Activated B cell treated with CpG ODN at 0.5 μM for 24 hours (primary cell): ENCODE measurements around the gene SYNC. TPM values are rescaled to one million over a fixed set of nuclear protein-coding genes. Genes with fewer than 3 reads are reported as not detected.
"Not testable (repeated sequence)": the region's sequence is repeated elsewhere in the genome, so short reads cannot be mapped to it uniquely, and the experiment has no call there.

Experiments used
- ATAC-seq: fragments of 200-7000 bp; cut with Tn5 transposase; one replicate; pipeline ENCODE4 v1.10.0; 2021; ENCODE audit warnings: low read depth, mild to moderate bottlenecking, moderate library complexity
- CTCF ChIA-PET: fragments of 350-600 bp; sonication (Branson Sonifier 250); formaldehyde crosslinking; loops from one replicate; lab custom pipeline; 2021; ENCODE audit warnings: antibody characterized with exemption; lab: Charles Lee
- POLR2A ChIA-PET: fragments of 350-600 bp; sonication (Branson Sonifier 250); formaldehyde crosslinking; loops from one replicate; lab custom pipeline; 2021; ENCODE audit warnings: antibody characterized with exemption; lab: Charles Lee
- DNase-seq: peaks from one replicate; pipeline ENCODE4 v3.0.0; 2022
- H3K27ac Mint-ChIP-seq: one replicate; pipeline ENCODE4 v1.8.0; 2020; ENCODE audit warnings: mixed read lengths
- H3K27me3 Mint-ChIP-seq: one replicate; pipeline ENCODE4 v1.8.0; 2021; ENCODE audit warnings: mixed read lengths
- H3K36me3 Mint-ChIP-seq: one replicate; pipeline ENCODE4 v1.8.0; 2021; ENCODE audit warnings: low read depth, mixed read lengths
- H3K4me1 Mint-ChIP-seq: one replicate; pipeline ENCODE4 v1.8.0; 2021; ENCODE audit warnings: mixed read lengths
- H3K4me3 Mint-ChIP-seq: one replicate; pipeline ENCODE4 v1.8.0; 2020; ENCODE audit warnings: mild to moderate bottlenecking, mixed read lengths
- H3K9me3 Mint-ChIP-seq: one replicate; pipeline ENCODE4 v1.8.0; 2020; ENCODE audit warnings: mixed read lengths
- intact Hi-C: fragments of 100-400 bp; cut with micrococcal nuclease; formaldehyde crosslinking; loops from one replicate; pipeline ENCODE4 v1.15.1; 2024
- total RNA-seq: library from RNA; stranded (reverse); gene quantifications from 2 replicates; pipeline ENCODE4 v1.2.3, GENCODE V29; 2022
- TF ChIP-seq, protein P1 (sequence below): fragments of 200-600 bp; IDR thresholded peaks from one replicate; pipeline ENCODE4 v1.8.0; 2022; ENCODE audit warnings: antibody characterized with exemption, mild to moderate bottlenecking

The SYNC gene
- total RNA-seq, 1 donor from 2014 or later, result not detected

GRCh38 chr1:32701951-32702598, 495 bp downstream of the SYNC start:
- no peak for ATAC-seq
- TF ChIP-seq, protein P1, sequence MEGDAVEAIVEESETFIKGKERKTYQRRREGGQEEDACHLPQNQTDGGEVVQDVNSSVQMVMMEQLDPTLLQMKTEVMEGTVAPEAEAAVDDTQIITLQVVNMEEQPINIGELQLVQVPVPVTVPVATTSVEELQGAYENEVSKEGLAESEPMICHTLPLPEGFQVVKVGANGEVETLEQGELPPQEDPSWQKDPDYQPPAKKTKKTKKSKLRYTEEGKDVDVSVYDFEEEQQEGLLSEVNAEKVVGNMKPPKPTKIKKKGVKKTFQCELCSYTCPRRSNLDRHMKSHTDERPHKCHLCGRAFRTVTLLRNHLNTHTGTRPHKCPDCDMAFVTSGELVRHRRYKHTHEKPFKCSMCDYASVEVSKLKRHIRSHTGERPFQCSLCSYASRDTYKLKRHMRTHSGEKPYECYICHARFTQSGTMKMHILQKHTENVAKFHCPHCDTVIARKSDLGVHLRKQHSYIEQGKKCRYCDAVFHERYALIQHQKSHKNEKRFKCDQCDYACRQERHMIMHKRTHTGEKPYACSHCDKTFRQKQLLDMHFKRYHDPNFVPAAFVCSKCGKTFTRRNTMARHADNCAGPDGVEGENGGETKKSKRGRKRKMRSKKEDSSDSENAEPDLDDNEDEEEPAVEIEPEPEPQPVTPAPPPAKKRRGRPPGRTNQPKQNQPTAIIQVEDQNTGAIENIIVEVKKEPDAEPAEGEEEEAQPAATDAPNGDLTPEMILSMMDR, result no peak

DNA sequence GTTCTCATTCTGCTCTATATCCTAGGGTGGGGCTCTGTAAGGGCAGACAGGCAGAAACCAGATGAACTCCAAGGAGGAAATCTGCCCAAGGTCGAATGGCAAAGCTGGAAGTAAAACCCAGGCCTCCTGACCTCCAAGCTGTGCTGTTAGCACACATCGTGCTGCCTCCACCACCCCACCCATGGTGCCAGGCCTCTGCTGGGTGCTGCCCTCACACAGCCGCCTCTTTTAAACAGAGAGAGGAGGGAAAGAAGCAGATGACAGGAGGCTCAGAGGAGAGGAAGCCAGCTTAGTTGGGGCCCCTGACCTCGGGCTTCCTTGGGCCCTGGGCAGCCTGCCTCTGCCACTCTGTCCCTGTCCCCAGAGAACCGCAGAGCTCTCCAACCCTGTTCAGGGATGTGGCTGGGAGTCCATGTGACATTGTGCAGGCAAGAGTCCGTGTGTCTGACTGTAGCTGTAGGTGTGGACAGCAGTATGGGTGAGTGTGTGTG, 1.1 kb downstream of the SYNC start:
- intact Hi-C loops, result no loop called here
- Mint-ChIP-seq H3K36me3 (no peaks in the 10 kb centered on the region), H3K27ac (no peak overlapping the region), H3K4me3 (peak overlapping the region; percentile 75), H3K4me1 (peaks cover 21% of the 10 kb centered on the region), H3K9me3 (no peaks in the 10 kb centered on the region), H3K27me3 (peaks cover 27% of the 10 kb centered on the region)
- ChIA-PET POLR2A (interaction anchor here (0.6 kb wide), 1 partner anchor 12 kb away, joined by 5 read pairs; no protein-coding TSS in a partner anchor), CTCF (interaction anchor here (2.1 kb wide), 1 partner anchor 11 kb away, joined by 7 read pairs; no protein-coding TSS in a partner anchor)
- DNase-seq (no peak), ATAC-seq (no peak)
- TF ChIP-seq, protein P1, result no peak

More at GRCh38 chr1:32701951-32702598, 495 bp downstream of the SYNC start:
- intact Hi-C loops, result no loop called here
- peaks cover 21% of the 10 kb centered on the region for H3K4me1 Mint-ChIP-seq
- no peak for DNase-seq
- ChIA-PET POLR2A (interaction anchor here (0.6 kb wide), 1 partner anchor 11 kb away, joined by 5 read pairs; no protein-coding TSS in a partner anchor), CTCF (interaction anchor here (2.1 kb wide), 1 partner anchor 10 kb away, joined by 7 read pairs; no protein-coding TSS in a partner anchor)
- peak overlapping the region; percentile 75 for H3K4me3 Mint-ChIP-seq
- no peak overlapping the region for H3K27ac Mint-ChIP-seq
- no peaks in the 10 kb centered on the region for H3K9me3 Mint-ChIP-seq
- H3K27me3 Mint-ChIP-seq, result peaks cover 29% of the 10 kb centered on the region
- no peaks in the 10 kb centered on the region for H3K36me3 Mint-ChIP-seq

GRCh38 chr1:32696996-32697395, 5.6 kb downstream of the SYNC start:
- H3K27me3 Mint-ChIP-seq, H3K4me1 Mint-ChIP-seq, H3K36me3 Mint-ChIP-seq, CTCF ChIA-PET, POLR2A ChIA-PET, H3K9me3 Mint-ChIP-seq, H3K27ac Mint-ChIP-seq, H3K4me3 Mint-ChIP-seq, DNase-seq, ATAC-seq, intact Hi-C loops: not testable (repeated sequence)

- intact Hi-C loops, result no loop called here
- DNase-seq (no peak), ATAC-seq (no peak)
- POLR2A ChIA-PET, result no interaction called here
- TF ChIP-seq, protein P1, result no peak
- CTCF ChIA-PET, result no interaction called here
- Mint-ChIP-seq H3K27me3 (no peaks in the 10 kb centered on the region), H3K4me1 (peaks cover 7% of the 10 kb centered on the region), H3K27ac (no peak overlapping the region), H3K9me3 (no peaks in the 10 kb centered on the region), H3K4me3 (no peak overlapping the region), H3K36me3 (no peaks in the 10 kb centered on the region)
These were observed 6.5 kb downstream of the SYNC start for GRCh38 chr1:32696041-32696440.

DNA sequence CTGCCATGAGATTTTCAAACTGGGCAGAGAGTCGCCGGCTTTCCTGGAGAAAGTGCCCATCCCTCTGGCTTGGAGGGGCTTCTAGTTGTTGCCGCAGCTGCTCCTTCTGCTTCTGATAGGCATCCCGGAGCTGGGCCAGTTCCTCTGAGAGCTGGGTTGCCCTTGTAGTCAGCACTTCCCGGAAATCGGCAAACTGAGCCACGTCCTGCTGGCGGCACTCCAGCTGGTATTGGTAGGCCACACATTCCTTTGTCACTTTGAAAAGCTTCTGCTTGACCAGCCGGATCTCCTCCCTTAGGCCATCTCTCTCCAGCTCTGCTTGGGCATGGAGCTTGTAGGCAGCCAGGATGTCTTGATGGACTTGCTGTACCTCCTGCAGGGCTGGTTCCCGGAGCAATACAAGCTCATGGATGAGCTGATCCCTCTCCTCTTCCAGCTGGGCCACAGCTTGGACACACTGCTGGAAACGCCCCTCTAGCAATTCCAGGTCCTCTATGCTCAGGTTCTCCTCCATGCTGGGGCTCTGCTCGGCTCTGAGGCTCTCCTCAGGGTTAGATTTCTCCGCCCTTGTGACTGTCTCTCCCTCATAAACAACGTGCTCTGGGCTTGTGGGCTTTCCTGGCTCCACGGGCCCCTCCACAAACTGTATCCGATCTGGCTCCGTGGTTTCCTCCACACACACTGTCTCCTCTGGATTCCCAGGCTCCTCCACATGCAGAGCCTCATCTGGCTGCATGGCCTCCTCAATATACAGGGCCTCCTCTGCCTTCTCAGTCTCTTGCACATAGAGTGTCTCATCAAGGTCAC, 7.3 kb downstream of the SYNC start:
- H3K9me3 Mint-ChIP-seq, result no peaks in the 10 kb centered on the region
- DNase-seq (no peak), ATAC-seq (no peak)
- intact Hi-C loops, result no loop called here
- ChIA-PET CTCF (interaction anchor here (1.3 kb wide), 1 partner anchor 17 kb away, joined by 3 read pairs; no protein-coding TSS in a partner anchor), POLR2A (no interaction called here)
- H3K4me1 Mint-ChIP-seq, result peaks cover 7% of the 10 kb centered on the region
- H3K36me3 Mint-ChIP-seq, result no peaks in the 10 kb centered on the region
- H3K4me3 Mint-ChIP-seq, result no peak overlapping the region
- TF ChIP-seq, protein P1, result no peak
- H3K27ac Mint-ChIP-seq, result no peak overlapping the region
- no peaks in the 10 kb centered on the region for H3K27me3 Mint-ChIP-seq
